IPS-15b (cell line): ENCODE measurements around the gene AHRR.
"Not testable (repeated sequence)": the region's sequence is repeated elsewhere in the genome, so short reads cannot be mapped to it uniquely, and the experiment has no call there.

Experiments
- H3K27me3 ChIP-seq: one replicate; pipeline ENCODE4 v1.6.1; 2013; ENCODE audit warnings: low read length; ENCODE audit not compliant: control insufficient read depth, insufficient read depth
- H3K36me3 ChIP-seq: one replicate; pipeline ENCODE4 v1.6.1; 2013; ENCODE audit warnings: low read length; ENCODE audit not compliant: control insufficient read depth, insufficient read depth
- H3K4me1 ChIP-seq: one replicate; pipeline ENCODE4 v1.6.1; 2013; ENCODE audit warnings: mild to moderate bottlenecking, low read length; ENCODE audit not compliant: control insufficient read depth, insufficient read depth
- H3K4me3 ChIP-seq: one replicate; pipeline ENCODE4 v1.5.1; 2013; ENCODE audit warnings: low read depth, low read length
- H3K9ac ChIP-seq: one replicate; pipeline ENCODE4 v1.6.1; 2013; ENCODE audit warnings: low read depth, mild to moderate bottlenecking, low read length
- H3K9me3 ChIP-seq: one replicate; pipeline ENCODE4 v1.6.1; 2013; ENCODE audit warnings: mild to moderate bottlenecking, low read length; ENCODE audit not compliant: control insufficient read depth, insufficient read depth

The AHRR gene

GRCh38 chr5:296954-297353 lies 24.6 kb upstream of the AHRR start:
- not testable (repeated sequence) for H3K27me3 ChIP-seq, H3K4me3 ChIP-seq, H3K9me3 ChIP-seq, H3K4me1 ChIP-seq, H3K9ac ChIP-seq, H3K36me3 ChIP-seq

- not testable (repeated sequence) for H3K36me3 ChIP-seq, H3K4me1 ChIP-seq, H3K9me3 ChIP-seq, H3K9ac ChIP-seq, H3K27me3 ChIP-seq, H3K4me3 ChIP-seq
Measured at GRCh38 chr5:297448-297847, 24.1 kb upstream of the AHRR start.

GRCh38 chr5:297991-298736 lies 23.4 kb upstream of the AHRR start:
- not testable (repeated sequence) for H3K4me1 ChIP-seq, H3K27me3 ChIP-seq, H3K4me3 ChIP-seq

GRCh38 chr5:298737-299125 lies 22.8 kb upstream of the AHRR start:
- H3K9me3 ChIP-seq: no peaks in the 10 kb centered on the region
- no peaks in the 10 kb centered on the region for H3K4me1 ChIP-seq
- H3K27me3 ChIP-seq: no peaks in the 10 kb centered on the region
- no peaks in the 10 kb centered on the region for H3K36me3 ChIP-seq
- H3K4me3 ChIP-seq: no peak overlapping the region
- H3K9ac ChIP-seq: no peak overlapping the region

More at GRCh38 chr5:297991-298736, 23.4 kb upstream of the AHRR start:
- H3K9me3 ChIP-seq, H3K36me3 ChIP-seq, H3K9ac ChIP-seq: not testable (repeated sequence)

GRCh38 chr5:299921-300320 lies 21.6 kb upstream of the AHRR start:
- H3K9ac ChIP-seq, H3K9me3 ChIP-seq, H3K4me1 ChIP-seq, H3K4me3 ChIP-seq, H3K36me3 ChIP-seq, H3K27me3 ChIP-seq: not testable (repeated sequence)

GRCh38 chr5:300691-301435 lies 20.7 kb upstream of the AHRR start:
- H3K4me1 ChIP-seq, H3K4me3 ChIP-seq, H3K36me3 ChIP-seq, H3K9me3 ChIP-seq, H3K9ac ChIP-seq, H3K27me3 ChIP-seq: not testable (repeated sequence)

GRCh38 chr5:302416-302815 lies 19.1 kb upstream of the AHRR start:
- H3K4me1 ChIP-seq, H3K4me3 ChIP-seq, H3K36me3 ChIP-seq, H3K9ac ChIP-seq, H3K9me3 ChIP-seq, H3K27me3 ChIP-seq: not testable (repeated sequence)

GRCh38 chr5:302966-303365 lies 18.5 kb upstream of the AHRR start:
- no peak overlapping the region for H3K4me3 ChIP-seq
- no peaks in the 10 kb centered on the region for H3K27me3 ChIP-seq
- no peaks in the 10 kb centered on the region for H3K9me3 ChIP-seq

GRCh38 chr5:303741-304140 lies 17.8 kb upstream of the AHRR start:
- H3K9me3 ChIP-seq, H3K4me1 ChIP-seq, H3K9ac ChIP-seq, H3K27me3 ChIP-seq, H3K4me3 ChIP-seq: not testable (repeated sequence)
- H3K36me3 ChIP-seq: peaks cover 13% of the 10 kb centered on the region

More at GRCh38 chr5:302966-303365, 18.5 kb upstream of the AHRR start:
- H3K9ac ChIP-seq: no peak overlapping the region
- H3K4me1 ChIP-seq: no peaks in the 10 kb centered on the region
- peaks cover 9% of the 10 kb centered on the region for H3K36me3 ChIP-seq

GRCh38 chr5:305050-305449 lies 16.5 kb upstream of the AHRR start:
- Histone ChIP-seq H3K9me3 (no peaks in the 10 kb centered on the region), H3K4me3 (no peak overlapping the region), H3K36me3 (peaks cover 13% of the 10 kb centered on the region), H3K4me1 (no peaks in the 10 kb centered on the region), H3K9ac (no peak overlapping the region), H3K27me3 (no peaks in the 10 kb centered on the region)

GRCh38 chr5:305459-305858 lies 16.1 kb upstream of the AHRR start:
- peaks cover 13% of the 10 kb centered on the region for H3K36me3 ChIP-seq
- no peak overlapping the region for H3K9ac ChIP-seq
- H3K4me1 ChIP-seq: no peaks in the 10 kb centered on the region
- H3K9me3 ChIP-seq: no peaks in the 10 kb centered on the region
- H3K4me3 ChIP-seq: no peak overlapping the region
- no peaks in the 10 kb centered on the region for H3K27me3 ChIP-seq

- Histone ChIP-seq H3K4me3 (no peak overlapping the region), H3K36me3 (peaks cover 13% of the 10 kb centered on the region), H3K4me1 (no peaks in the 10 kb centered on the region), H3K9me3 (no peaks in the 10 kb centered on the region), H3K9ac (no peak overlapping the region), H3K27me3 (no peaks in the 10 kb centered on the region)
Measured at GRCh38 chr5:306011-306805, 15.3 kb upstream of the AHRR start.
